ENCODE data around the gene MYL12B. TPM values are rescaled to one million over a fixed set of nuclear protein-coding genes. Genes with fewer than 3 reads are reported as not detected.

MYL12B gene
- total RNA-seq, 1 donor from 2014 or later = 228 TPM

DNA sequence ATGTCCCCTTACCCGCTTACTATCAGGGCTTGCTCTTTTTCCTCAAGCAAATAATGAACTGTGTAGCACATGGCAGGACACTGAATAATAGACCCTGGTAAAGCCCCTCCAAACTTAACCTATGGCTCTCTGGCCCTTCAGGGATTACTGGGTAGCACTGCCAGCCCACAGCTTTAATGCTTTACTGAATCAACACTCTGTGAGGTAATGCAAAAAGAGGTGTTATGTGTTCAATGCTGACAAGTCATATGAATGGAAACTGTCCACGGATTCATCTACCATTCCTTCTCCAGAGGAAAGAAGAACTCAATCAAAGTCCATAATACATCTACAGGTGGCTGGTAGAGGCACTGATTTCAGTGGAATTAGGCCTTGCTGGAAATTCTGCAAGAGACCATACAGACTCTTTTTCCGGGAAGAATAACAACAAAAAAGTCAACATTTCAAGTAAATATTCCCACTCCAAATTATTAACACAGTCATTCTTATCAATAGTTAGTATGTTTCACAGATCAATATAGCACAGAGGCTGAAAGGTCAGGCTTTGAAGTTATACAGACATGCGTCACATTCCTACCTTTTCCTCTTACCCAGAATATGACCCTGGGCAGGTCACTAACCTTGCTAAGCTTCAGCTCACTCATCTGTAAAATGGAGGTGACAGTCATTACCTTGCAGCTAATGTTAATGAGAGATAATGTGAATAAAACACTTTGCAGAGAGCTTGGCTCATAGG, 28.3 kb upstream of the MYL12B start:
- no peak for DNase-seq (ENCODE audit: low spot score)
- intact Hi-C loops (cut with DNase I) = no loop called here

DNA sequence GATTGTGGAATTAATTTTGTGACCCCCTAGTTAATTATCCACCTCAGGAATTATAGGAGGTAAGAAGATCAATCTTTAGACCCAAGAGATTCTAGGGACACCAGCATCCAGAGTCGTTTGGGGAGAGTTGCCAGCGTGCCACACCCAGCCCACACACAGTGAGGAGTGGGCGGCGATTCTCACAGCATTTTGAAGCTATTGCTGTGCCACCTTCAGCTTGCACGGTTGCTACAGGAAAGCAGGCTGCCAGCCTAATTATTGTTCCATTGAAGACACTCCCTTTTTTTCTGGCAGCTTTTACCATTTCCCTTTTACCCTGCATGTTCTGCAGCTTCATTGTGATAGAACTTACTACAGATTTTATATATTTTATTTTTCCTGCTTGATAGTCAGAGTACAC, 27.5 kb upstream of the MYL12B start:
- DNase-seq (ENCODE audit: low spot score) = no peak
- intact Hi-C loops (cut with DNase I) = no loop called here

DNA sequence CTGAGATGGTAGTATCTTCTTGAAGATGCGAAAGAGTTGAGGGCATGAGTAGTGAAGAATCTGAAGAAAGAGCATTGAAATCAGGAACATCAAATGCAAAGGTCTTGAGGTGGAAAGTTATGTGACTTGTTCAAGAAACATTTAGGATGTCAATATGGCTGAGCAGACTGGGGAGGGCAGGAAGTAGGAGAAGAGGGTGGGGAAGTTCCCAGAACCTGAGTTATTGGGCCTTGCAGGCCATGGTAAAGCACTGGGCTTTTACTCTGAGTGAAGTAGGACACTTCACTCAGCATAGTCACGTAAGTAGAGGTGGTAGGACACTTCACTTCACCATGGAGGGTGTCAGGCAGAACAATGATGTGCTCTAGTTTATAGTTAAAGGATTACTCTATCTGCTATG, 26.1 kb upstream of the MYL12B start:
- DNase-seq (ENCODE audit: low spot score) = no peak
- intact Hi-C loops (cut with DNase I) = no loop called here

DNA sequence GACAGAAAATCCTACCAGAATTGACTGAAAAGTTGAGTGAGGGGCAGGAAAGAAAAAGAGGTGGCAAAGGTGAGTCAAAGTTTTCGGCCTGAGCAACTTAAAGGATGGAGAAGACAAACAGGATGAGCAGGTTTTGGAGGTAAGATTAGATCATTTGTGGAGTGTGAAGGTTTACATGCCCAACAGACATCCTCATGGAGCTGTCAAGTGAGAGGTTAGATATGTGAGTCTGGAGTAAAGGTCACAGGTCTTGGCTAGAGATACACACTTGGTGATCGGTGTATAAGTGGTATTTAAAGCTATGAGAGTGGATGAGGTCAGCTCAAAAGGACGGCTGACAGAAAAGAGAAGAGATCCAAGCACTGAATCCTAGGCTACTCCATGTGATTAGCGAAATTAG, 25.5 kb upstream of the MYL12B start:
- intact Hi-C loops (cut with DNase I) = no loop called here
- DNase-seq (ENCODE audit: low spot score) = no peak

DNA sequence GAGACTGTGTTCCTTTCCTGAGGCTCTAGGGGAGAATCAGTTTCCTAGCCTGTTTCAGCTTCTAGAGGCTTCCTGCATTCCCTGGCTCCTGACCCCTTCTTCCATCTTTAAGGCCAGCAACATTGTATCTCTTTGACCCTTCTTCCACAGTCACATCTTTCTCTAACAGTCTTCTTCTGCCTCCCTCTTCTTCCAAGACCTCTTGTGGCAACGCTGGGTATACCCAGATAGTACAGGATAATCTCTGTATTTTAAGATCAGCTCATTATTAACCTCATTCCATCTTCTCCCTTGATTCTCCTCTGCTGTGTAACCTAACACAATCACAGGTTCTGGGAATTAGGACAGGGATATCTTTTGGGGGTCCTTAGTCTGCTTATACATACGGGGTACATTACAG, 23.2 kb upstream of the MYL12B start:
- intact Hi-C loops (cut with DNase I) = no loop called here
- no peak for DNase-seq (ENCODE audit: low spot score)

DNA sequence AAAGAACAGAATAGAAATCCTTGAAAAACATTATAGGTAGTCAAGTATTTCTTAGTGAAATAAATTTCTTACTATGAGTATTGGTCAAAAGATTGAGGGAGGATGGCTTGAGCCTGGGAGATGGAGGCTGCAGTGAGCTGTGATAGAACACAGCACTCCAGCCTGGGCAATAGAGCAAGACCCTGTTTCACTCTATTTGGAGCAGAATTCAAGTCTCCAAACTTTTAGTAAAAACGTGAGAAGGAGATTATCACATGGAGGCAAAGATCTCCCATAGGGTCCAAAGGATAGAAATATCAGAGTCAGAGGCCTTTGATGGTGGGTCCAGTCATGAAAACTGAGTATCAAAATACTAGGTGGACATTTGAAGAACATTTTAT, 16.8 kb upstream of the MYL12B start:
- intact Hi-C loops (cut with DNase I) = loop anchor here (5.0 kb wide), 1 partner anchor 313 kb away; no protein-coding TSS in a partner anchor
- DNase-seq (ENCODE audit: low spot score) = no peak

DNA sequence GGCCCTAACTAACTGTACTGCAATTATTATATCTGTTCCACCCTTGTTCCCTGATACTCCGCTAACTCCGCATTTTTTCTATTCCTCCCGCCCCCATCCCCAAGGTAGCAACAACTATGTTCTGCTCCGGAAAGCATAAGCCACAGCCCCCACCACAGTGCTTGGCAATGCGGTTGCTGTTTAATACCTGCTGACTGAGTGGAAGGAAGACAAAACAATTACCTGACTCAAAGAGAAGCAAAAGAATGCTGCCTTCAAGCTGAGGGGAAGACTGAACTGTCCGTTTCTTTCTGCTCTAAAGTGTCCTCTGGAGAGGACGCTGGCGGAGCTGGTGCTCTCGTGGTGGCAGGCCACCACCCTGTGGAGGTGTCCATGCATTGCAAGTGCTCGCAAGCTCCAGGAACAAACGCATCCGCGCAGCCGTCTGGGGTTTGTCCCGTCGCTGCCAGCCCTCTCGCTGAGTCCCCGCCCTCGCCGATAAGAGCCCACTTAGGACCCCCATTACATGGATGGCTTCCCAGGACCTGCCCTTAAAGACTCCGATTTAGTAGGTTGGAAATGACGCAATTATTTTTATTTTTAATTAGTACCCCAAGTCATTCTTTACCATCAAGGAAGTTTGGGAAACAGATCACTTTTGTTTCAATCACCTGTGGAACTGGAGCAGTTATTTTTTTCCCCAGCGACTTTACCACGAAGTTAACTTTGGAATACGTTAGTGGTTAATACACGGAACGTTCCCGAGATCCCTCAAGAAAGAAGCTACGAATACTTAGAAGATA, 15.9 kb upstream of the MYL12B start:
- DNase-seq (ENCODE audit: low spot score) = peak; percentile 96
- intact Hi-C loops (cut with DNase I) = loop anchor here (2.0 to 5.0 kb wide), 2 partner anchors 233 to 314 kb away; partner anchors contain the start of gene LPIN2

DNA sequence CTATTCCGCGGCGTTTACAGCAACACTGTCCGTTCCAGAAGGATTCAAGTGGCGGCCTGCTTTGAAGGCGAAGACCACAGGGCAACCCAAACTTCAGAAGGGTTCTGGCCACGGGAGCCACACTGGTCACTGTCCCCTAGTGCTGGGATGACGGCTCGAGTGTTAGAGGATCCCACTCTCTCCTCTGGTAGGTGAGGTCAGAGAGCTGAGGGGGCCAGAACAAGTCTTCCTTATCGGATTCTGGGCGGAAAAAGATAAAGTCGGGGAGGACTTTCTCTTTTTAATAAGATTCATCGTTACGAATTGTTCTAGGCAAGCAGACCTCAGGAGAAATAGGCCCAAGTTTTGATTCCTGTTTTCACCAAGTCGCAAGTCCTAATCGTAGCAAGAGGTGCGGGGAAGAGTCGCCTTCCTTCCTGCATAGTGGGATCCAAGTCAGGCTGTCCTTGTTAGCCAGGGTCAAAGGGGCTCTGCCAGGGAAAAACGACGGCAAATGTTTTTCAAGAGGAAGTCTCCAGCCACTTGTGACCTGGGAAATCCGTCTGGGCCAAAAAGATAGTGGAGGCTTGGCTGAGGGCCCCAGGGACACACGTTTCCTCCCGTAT, 15.2 kb upstream of the MYL12B start:
- no peak for DNase-seq (ENCODE audit: low spot score)
- intact Hi-C loops (cut with DNase I) = loop anchor here (1.0 to 5.0 kb wide), 3 partner anchors 28 to 314 kb away; partner anchors contain the start of gene LPIN2

DNA sequence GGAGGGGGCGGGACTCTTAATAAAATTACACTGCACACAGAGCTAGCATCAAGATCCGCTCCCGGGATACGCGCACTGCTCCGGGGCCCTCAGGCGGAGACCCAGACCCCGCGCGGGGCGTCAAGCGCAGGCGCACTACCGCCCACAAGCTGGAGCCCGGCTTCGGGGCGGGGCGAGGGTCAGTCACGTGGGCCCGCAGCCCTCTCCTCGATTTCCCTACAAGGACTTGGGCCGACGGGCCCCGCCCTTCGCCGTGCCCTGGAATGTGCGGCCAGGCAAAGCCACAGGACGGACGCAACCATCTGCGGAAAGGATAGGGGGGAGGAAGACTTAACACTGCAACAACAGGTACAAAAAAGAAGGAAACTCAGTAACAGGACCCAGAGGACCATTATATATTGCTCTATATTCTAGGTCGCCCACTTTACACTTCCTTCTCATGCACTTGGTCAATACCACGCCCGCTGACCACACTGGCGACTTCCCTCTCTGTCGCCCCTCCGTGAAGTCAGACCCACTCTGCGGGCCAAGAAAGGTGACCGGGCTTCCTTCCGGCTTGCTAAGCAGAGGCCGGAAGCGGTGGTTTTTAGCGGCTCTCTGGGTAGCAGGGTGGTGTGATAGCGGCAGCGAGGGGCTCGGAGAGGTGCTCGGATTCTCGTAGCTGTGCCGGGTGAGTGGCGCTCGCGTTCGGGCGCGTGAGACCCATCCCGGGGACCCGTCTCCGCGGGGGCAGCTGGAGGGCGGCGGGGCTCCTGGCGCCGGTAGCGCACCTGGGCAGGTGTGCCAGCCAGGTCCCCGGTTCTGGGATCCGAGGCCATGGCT, 14.5 kb upstream of the MYL12B start, which contains the start of gene MYL12A:
Gene MYL12A, plus strand, starts transcription at position 562 of the 822 bp plus-strand sequence. CDS start 5,447 bp downstream, outside the sequence.
- intact Hi-C loops (cut with DNase I) = loop anchor here (1.0 to 5.0 kb wide), 3 partner anchors 29 to 315 kb away; partner anchors contain the start of gene LPIN2
- peak; percentile 99 for DNase-seq (ENCODE audit: low spot score)

DNA sequence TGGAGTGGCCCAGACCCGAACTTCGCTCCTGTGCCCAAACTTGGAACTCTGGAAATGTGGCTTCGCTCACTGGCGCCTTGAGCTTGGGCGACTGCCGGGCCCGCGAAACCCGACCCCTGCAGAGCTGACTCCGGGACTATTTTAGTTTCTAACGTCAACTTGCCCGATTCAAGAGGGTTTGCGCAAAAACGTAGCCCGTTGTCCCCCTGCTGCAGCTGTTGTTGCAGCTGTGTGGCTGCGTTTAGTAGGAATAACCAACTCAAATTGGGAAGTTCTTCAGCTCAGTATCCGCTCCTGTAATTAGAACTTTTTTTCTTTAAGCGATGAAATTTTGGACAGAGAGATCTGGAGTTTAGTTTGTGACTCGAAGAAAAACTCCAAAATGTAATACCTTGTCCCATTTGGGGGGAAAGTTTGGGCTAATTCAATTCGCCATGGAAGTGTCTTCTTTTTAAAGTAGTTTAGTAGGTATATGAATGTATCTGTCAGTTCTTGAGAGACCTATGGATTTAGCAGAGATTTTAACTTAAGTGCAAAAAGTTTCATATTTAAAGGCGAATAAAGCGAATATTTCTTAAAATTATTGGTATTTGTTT, 13.8 kb upstream of the MYL12B start:
- DNase-seq (ENCODE audit: low spot score) = no peak

DNA sequence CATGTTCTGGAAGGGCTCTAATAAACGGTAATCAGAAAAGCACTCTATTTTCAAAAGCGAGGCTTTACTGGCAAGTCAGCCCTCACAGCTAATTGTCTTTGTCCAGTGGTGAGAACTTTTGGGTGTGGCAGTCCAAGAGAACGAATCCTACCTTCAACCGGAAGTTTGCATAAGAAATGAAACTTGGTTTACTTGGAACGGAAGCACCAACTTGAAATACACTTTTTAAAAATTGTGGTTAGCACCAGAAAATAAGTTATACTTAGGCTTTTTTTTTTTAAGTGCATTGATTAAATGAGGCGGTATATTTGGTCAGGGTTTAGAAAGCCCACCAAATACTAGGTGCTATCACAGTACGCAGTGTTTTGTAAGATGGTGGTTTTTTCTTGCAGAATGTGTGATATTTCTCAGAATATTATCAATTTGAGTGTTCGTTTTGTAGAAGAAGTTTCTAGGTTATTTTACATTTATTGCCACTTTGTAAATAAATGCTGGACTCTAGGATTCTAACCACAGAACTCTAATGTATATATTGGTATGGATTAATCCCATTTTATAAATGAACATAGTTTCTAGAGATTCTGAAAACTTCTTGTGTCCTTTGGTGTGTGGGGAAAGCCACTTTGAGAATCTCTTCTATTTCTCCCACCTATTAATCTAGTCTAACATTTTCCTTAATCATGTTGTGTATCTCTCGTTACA, 13.1 kb upstream of the MYL12B start:
- DNase-seq (ENCODE audit: low spot score) = no peak
- intact Hi-C loops (cut with DNase I) = loop anchor here (5.0 kb wide), 1 partner anchor 317 kb away; no protein-coding TSS in a partner anchor

More for the DNA sequence above, 13.8 kb upstream of the MYL12B start:
- intact Hi-C loops (cut with DNase I) = loop anchor here (5.0 kb wide), 1 partner anchor 316 kb away; no protein-coding TSS in a partner anchor

DNA sequence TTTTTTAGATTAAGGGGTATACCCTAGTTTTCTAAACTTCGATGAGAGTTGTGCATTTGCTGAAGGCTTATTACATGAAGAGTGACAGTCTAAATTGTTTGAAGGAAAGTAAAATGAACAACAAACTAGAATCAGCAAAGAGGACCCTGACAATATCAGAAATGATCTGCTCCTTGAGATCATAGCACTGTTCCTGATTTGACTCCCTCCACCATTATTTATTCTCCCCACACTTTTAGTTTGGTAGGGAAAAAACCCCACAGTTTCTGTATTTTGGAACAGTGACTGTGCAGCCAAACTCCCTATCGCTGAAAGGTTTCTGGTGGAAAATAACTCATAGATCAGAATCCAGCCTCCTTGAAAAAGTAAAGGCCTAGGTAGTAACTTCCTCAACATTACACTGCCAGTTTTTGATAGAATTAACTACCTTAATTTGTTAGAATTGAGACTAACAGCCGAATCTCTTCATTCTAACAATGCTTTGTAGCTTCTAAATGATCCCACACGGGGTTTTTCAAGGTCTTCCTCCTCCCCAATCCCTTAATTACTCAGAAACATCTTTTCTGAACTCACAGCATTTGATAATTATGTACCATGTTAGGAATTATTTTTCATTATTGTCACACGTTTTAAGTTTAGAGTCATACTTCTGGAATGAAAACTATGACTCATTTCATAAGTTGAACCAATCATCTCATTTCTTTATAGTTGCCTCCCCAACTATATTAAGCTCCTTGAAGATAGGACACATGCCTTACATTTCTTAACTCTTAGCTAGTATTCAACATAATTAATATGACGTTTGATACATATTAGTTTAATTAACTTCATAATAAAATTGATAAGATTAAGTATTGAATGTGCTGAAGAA, 11.5 kb upstream of the MYL12B start:
- intact Hi-C loops (cut with DNase I) = no loop called here

DNA sequence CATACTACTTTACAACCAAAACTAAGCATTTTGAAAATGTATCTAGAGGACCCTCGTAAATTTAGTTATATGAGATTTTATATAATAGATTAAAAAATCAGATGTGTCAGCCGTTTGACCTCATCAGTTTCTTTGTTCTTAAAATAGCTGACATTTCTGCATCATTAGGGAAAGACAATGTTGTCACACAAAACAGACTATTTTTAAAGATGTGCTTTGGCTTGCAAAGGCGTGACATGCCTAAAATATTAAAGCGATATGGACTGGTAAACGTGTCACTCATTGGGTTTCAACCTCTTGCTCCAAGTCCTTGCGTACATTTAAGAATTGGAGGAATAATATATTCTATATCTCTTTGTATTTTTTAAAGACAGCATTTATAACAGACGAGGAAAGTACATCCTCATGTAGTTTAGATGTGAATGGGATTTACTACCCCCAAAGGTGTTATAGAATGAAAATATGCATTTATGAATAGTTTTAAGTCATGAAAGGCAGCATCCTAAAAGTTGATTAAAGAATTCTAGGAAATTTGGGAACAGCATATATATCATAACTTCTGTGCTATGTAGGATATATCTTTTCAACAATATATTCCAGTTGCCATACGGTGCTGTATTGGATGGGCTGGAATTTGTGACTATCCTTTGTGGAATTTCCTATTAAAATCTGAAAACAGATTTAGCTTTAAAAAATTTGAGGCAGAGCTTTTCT, 10.5 kb upstream of the MYL12B start:
- intact Hi-C loops (cut with DNase I) = no loop called here
- no peak for DNase-seq (ENCODE audit: low spot score)

More for the DNA sequence above, 11.5 kb upstream of the MYL12B start:
- DNase-seq (ENCODE audit: low spot score) = no peak

DNA sequence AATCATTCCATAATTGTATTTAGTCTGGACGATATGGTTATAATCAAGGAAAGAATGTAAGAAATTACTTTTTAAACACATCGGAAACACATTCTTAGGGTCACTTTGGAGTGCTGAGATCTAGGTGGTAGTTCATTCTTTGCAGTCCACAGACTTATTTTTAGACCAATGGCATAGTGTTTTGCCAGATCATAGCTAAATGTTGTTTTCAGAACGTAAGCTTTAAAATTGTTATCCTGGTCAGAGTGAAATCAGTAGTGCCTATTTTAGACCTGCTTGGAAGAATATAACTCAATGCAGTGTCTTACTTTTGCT, 10.0 kb upstream of the MYL12B start:
- DNase-seq (ENCODE audit: low spot score) = no peak
- intact Hi-C loops (cut with DNase I) = no loop called here

DNA sequence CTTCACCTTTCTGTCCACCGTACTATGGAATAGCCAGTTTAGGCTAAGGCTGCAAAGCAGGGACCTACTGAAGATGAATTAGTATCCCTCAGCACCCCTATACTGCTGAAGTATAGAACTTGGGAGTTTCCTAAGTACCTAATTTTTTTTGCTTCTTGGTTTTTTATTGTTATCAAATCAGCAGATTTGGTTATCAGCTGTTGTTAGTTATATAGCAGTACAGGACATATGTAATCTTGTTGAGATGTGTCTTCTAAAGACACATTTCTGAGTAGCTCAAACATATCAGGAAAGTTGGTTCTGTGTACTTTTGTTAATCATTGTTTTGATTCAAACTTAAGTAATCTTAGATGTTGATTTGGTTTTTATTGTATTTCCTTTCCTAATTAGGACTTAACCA, 9.1 kb upstream of the MYL12B start:
- no peak for DNase-seq (ENCODE audit: low spot score)
- intact Hi-C loops (cut with DNase I) = no loop called here

DNA sequence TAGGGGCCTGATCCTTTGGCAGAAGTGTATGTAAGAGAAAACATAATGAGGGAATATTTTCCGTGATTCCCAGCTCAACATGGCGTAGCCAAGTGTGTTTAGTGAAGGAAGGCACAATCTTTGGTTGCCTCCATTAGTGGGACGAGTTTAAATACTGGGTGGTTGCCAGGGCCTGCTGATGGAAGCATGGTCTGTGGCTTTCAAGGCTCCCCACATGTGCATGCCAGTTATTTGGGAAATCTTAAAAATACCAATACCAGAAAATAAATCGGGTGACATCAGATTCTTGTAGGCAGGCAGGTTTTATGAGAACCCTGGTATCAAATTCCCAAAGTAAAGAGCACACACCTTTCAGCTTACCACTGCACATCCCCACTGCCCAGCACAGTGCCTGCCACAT, 7.2 kb upstream of the MYL12B start:
- intact Hi-C loops (cut with DNase I) = no loop called here
- no peak for DNase-seq (ENCODE audit: low spot score)

DNA sequence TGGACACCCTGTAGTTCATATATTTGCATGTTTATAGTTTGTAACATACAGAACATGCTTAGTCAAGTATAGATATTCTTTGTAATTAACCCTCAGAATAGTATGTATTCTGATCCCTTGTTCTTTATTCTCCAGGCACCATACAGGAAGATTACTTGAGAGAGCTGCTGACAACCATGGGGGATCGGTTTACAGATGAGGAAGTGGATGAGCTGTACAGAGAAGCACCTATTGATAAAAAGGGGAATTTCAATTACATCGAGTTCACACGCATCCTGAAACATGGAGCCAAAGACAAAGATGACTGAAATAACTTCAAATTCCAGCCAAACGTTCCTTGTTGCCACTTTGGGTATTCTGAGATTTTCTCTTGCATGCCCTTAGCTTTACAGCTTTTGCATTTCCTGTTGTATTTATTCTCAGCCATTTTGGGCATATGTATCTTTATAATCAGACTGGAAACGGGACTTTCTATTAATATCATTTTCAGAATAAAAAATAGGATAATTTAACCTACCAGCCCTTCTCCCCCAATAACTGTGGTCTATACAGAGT, 6.2 kb upstream of the MYL12B start:
- intact Hi-C loops (cut with DNase I) = no loop called here
- DNase-seq (ENCODE audit: low spot score) = no peak

Data from cardiac septum (tissue), 1 donor.